Stimulated activated CD8-positive, alpha-beta memory T cell treated with anti-CD3 and anti-CD28 coated beads, Interleukin-15, amount 100 ng/mL, for 4 hours (primary cell): Measurements from ENCODE around the gene AKT3.
A peak's percentile ranks its signal among the peaks of the same experiment; 100 is the strongest.
"Not testable (repeated sequence)": the region's sequence is repeated elsewhere in the genome, so short reads cannot be mapped to it uniquely, and the experiment has no call there.

Experiments used
- DNase-seq, 2 donors: peaks; one replicate each; pipeline ENCODE4 v3.0.0-alpha.2; 2020; ENCODE audit warnings: low read depth in 2 of 2

AKT3 gene

DNA sequence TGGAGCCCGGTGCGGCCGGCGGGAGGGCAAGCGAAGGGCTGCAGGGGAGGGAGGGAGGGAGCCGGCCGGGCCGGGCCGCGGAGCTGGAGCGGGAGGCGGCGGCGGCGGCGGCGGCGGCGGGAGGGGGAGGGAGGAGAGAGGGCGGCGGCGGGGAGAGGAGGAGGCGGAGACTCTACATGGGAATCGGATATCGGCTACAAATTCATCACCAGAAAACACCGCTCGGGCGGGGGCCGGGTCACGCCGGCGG, at the start of gene AKT3:
Gene AKT3, minus strand, starts transcription at position 42 of the 250 bp plus-strand sequence. CDS start 7,073 bp downstream, outside the sequence.
- DNase-seq: peak in 1 of 2 donors; percentile 68

DNA sequence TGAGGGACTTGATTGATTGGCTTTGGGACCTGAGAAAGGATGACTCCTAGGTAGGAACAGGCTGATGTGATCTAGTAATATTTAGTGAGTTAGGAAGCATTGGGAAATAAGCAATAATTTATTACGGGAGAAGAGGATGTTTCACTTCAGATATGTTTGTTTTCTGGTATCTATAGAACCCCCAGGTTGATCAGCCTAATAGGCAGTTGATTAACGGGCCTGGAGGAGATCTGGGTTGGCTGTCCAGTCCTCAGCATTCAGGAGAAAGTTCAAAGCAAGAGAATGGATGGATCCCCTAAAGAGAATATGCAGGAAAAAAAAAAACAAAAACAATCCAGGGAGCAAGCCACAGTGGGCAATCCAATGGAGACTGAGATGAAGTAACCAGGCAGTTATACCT, 48.2 kb upstream of the AKT3 start:
- no peak for DNase-seq

- DNase-seq: no peak
These were observed 46.3 kb upstream of the AKT3 start for GRCh38 chr1:243896313-243896712.

DNA sequence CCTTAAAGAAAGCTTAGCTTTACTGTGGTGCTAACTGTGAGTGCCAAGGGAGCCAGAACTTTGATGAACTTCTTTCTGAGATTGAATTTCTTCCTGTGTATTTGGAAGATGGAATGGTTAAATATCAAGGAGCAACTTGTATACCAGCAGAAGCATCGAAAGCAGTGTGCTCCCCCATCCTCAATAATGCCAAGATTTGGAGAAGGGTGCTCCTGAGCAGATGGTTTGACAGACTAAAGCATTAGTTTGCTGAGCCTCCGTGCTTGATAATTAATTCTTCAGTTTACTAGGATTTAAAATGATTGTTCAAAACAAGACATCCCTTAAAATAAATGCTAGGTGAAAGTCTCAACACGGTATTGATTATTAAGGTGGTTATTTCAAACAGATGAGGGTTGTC, 42.4 kb upstream of the AKT3 start:
- DNase-seq: no peak

DNA sequence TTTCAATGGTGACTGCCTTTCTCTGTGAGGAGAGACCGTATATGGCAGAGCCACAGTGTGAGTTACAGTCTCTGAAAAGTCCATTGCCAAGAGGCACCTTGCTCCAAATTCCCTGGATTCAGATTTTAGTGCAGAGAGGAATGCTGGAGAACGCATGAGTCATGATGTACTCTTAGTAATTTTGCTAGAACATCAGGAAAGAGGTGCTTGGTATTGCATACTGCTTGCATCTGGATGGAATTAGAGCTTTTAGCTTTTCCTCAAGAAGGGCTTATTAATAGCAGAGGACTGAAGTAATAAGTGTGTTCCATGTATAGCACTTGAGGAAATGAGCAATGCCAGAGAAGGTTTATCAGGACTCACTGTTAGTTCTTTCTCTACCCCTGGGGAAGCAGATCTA, 40.5 kb upstream of the AKT3 start:
- no peak for DNase-seq

GRCh38 chr1:243885806-243886205, 35.8 kb upstream of the AKT3 start:
- no peak for DNase-seq

- DNase-seq: no peak
These were observed 34.6 kb upstream of the AKT3 start for GRCh38 chr1:243884603-243885002.

DNA sequence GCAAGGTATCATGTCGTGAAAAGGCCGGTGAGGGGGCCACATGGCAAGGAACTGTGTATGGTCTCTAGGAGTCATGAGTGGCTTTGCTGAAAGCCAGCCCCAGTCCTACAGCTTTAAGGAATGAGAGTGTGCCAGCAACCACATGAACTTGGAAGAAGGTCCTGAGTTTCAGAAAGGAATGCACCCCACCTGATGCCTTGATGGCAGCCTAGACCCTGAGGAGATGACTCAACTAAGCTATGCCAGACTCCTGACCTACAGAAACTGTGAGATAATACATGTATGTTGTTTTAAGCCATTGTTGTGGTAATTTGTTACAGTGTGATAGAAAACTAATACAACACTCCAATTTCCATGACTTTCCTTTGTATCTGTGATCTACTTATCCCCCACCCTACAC, 33.5 kb upstream of the AKT3 start:
- DNase-seq: no peak

GRCh38 chr1:243882276-243882675, 32.2 kb upstream of the AKT3 start:
- DNase-seq: no peak

DNA sequence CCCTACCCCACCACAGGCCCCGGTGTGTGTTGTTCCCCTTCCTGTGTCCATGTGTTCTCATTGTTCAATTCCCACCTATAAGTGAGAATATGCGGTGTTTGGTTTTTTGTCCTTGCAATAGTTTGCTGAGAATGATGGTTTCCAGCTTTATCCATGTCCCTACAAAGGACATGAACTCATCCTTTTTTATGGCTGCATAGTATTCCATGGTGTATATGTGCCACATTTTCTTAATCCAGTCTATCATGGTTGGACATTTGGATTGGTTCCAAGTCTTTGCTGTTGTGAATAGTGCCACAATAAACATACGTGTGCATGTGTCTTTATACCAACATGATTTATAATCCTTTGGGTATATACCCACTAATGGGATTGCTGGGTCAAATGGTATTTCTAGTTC, 27.0 kb upstream of the AKT3 start:
- not testable (repeated sequence) for DNase-seq

DNA sequence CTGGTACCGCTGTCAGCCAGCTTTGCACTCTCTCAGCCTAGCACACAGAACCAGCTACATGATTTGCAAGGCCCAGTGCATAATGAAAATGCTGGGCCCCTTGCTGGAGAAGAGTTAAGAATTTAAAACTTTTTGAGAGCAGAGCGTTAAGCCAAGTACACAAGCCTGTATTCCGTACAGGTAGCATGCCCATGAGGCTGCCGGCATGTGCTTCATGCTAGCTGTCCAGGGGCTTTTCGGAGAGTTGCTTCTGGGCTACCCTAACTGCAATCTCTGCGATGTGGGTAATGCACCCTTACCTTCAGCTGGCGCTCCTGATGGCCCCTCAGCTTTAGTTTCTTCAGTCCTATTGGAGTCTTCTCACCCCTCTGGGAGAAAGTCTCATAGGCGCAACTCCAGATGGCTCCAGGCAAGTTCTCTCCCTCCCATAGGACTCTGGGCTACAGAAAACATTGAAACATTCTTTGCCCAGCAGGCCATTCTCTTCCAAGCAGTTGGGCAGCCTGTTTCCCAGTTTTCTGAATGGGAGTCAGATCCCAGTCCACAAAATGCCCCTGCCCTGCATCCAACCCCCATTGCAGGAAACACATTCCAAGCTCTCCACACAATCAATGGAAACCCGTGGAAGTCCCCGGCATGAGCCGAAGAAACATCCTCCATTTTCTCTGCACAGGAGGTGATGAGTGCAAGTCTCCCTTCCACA, 5.7 kb upstream of the AKT3 start:
- no peak for DNase-seq

DNA sequence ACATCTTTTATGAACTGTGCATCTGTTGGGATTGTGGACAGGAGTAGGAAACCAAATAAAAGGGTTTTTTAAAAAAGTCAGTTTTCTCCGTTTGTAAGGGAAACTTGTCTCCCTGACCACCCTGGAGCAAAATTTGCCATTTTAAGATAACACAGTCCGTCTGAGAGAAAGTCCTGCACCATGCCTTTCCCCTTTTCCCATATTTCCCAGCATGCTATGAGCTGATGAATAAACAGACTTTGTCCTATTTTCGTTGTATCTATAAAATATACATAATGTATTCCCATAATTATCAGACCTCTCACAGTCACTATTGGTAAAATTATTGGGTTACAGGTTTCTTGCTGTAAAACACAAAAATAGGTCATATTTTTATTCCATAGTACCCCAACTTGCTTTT, 1.7 kb upstream of the AKT3 start:
- no peak for DNase-seq

DNA sequence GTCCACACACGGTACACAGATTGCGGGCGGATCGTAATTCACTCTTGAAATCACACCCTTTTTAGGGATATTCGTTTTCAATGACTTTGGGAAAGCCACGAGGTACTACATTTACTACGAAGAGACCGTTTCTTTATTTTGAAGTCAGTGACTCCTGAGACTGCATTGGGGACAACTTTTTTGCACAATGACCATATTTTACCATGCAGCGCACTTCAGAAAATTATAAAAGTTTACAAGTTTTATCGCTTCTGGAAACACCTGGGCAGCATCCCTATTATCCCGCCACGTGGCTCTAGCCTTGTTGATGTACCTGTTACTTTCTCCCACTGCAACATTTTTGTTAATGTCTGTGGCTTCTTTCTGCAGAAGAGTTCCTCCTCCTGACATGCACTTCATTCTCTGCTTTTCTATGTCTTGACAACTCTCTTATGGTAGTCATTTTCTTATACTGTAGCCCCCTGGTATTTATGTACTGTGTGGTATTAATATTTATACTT, 1.3 kb upstream of the AKT3 start:
- DNase-seq: no peak

GRCh38 chr1:243850452-243851256, 611 bp upstream of the AKT3 start:
- peak; percentile 68 to 75 for DNase-seq

GRCh38 chr1:243849421-243850201, 432 bp downstream of the AKT3 start:
- peak; percentile 71 to 81 for DNase-seq

- peak; percentile 7 to 17 for DNase-seq
These were observed 1.1 kb downstream of the AKT3 start for GRCh38 chr1:243848858-243849420.

- DNase-seq: no peak
These were observed 1.7 kb downstream of the AKT3 start for GRCh38 chr1:243848165-243848857.

DNA sequence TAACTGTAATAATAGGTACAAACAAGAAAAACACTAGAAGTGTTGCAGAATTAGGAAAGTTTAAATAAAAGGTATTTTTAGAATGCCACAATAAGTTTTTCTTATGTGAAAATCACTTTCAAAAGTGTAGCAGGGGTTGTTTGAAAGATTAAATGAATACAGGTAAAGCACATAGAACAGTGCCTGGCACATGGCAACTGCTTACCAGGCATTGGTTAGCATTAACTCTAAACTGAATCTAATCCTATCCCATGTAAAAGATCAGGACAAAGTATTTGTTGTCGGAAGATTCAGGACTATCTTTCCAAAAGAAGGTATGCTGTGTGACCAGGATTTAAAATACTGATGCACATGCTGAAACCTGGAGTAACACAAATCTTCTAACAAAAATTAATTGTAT, 3.3 kb downstream of the AKT3 start:
- DNase-seq: no peak

DNA sequence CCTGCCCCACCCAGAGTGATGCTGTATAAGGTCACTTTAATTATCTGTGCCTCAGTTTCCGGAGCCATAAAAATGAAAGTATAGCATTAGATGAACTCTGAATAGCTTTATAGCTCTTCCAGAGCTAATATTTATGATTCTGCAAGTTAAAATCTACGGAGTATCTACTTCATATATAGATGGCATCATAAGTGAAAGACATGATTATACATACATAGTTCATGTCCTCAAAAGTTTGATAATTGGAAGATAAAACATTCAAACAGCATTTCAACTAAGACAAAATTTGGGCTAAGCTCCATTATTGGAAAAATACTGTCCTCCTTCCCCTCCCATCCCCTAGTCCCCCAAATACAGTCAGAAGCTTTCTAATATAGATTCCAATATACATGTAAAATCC, 4.2 kb downstream of the AKT3 start:
- DNase-seq: no peak

DNA sequence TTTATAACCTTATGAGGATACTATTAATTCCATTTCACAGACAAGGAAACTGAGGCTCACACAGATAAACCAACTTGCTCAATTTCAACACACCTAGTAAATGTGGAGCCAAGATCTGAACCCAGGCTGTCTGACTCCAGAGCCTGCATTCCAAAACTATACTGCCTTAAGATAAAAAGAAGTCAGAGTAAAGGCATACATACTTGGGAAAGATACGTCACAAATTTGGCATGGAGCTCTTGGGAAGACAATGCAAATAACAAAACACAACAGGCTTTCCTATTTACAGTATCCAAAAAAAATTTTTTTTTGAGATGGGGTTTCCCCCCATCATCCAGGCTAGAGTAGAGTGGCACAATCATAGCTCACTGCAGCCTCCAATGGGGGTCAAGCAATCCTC, 5.9 kb downstream of the AKT3 start:
- DNase-seq: no peak

GRCh38 chr1:243842978-243843511, 7.0 kb downstream of the AKT3 start:
- DNase-seq: no peak
